GM21528 (cell line): Measurements from ENCODE around the gene TRIM67.
"Not testable (repeated sequence)": the region's sequence is repeated elsewhere in the genome, so short reads cannot be mapped to it uniquely, and the experiment has no call there.

Source experiments
- ATAC-seq: cut with Tn5 transposase; IDR thresholded peaks from one replicate; pipeline ENCODE4 v1.9.1; 2021; ENCODE audit warnings: mild to moderate bottlenecking, moderate library complexity; ENCODE audit not compliant: unreplicated experiment, low FRiP score

TRIM67 gene

GRCh38 chr1:231155808-231156207, 6.0 kb upstream of the TRIM67 start:
- no peak for ATAC-seq

- ATAC-seq: no peak
Measured at GRCh38 chr1:231157311-231157710, 4.5 kb upstream of the TRIM67 start.

- ATAC-seq: not testable (repeated sequence)
Measured at GRCh38 chr1:231158141-231158540, 3.7 kb upstream of the TRIM67 start.

GRCh38 chr1:231159202-231159962, 2.5 kb upstream of the TRIM67 start:
- no peak for ATAC-seq

- ATAC-seq: no peak
Measured at GRCh38 chr1:231159963-231160761, 1.7 kb upstream of the TRIM67 start.

DNA sequence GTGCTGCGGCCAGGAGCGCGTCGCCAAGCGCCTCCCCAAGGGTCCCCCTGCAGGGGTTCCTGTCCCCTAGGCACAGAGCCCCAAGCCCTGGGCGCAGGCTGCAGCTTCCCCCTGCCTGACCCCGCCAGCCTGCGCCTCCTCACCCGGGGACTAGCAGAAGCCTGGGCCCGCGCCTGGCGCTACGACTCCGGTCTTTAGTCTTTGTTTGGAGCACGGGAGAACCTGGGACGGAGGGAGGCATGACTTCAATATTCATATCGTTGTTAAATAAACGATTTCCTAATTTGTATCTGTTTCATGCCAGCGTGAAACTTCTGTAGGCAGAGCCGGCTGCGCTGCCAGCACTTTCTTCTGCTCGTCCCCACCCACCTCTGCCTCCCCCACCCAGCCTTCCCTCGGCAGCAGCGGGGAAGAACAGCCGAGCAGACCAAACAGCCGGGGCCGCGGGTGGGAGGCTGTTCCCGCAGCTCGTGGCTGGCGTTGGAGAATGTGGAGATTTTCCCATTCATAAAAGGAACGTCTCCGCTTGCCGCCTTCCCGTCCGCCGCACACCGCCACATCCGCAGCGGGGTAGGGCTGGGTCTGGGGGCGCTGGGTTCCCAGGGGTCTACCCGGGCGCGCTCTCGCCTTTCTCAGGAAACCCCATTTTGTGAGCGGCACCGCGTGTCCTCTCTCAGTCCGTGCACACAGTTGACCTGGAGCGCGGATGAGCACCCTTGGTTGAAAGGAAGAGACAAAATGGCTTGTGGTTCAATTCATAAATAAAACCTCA, 777 bp upstream of the TRIM67 start:
- no peak for ATAC-seq

DNA sequence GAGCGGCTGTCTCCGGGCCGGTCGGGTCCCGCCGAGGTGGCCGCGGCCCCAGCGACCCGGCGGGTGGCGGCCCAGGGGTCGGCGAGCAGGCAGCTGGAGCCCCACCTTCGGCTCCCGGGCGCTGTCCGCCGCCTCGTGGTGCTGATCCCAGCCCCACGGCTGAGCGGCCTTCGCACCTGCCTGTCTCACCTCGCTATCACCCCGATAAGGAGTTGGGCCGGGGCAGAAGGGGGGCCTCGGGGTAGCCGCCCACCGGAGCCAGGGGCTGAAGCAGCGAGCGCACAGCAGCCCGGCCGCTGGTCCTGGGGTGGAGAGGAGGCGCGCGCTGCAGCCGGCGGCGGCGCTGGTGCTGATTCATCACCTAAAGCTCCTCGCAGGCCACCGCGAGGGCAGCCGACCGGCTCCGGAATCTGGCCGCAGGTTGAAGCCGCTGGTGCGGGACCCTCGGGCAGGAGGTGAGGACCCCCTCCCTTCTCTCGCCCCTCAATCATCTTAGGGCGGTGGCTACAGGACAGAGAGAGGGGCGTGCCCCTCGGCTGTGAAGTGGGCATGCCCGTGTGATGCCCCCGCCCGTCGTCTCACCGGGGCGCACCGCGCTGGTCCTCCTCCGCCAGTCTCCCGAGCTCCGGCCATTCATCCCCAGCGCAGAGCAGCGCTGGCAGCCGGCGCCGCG, 575 bp downstream of the TRIM67 start:
- ATAC-seq: no peak

DNA sequence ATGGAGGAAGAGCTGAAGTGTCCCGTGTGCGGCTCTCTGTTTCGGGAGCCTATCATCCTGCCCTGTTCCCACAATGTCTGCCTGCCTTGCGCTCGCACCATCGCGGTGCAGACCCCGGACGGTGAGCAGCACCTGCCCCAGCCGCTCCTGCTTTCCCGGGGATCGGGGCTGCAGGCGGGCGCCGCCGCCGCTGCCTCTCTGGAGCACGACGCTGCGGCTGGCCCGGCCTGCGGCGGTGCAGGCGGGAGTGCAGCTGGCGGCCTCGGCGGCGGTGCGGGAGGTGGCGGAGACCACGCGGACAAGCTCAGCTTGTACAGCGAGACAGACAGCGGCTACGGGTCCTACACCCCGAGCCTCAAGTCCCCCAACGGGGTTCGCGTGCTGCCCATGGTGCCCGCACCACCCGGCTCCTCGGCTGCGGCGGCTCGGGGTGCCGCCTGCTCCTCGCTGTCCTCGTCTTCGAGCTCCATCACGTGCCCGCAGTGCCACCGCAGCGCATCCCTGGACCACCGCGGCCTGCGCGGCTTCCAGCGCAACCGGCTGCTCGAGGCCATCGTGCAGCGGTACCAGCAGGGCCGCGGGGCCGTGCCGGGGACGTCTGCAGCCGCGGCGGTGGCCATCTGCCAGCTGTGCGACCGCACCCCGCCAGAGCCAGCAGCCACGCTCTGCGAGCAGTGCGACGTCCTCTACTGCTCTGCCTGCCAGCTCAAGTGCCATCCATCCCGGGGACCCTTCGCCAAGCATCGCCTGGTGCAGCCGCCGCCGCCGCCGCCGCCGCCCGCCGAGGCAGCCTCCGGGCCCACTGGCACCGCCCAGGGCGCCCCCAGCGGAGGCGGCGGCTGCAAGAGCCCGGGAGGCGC, 1.3 kb downstream of the TRIM67 start:
- ATAC-seq: no peak

GRCh38 chr1:231163830-231164427, 2.1 kb downstream of the TRIM67 start:
- no peak for ATAC-seq

DNA sequence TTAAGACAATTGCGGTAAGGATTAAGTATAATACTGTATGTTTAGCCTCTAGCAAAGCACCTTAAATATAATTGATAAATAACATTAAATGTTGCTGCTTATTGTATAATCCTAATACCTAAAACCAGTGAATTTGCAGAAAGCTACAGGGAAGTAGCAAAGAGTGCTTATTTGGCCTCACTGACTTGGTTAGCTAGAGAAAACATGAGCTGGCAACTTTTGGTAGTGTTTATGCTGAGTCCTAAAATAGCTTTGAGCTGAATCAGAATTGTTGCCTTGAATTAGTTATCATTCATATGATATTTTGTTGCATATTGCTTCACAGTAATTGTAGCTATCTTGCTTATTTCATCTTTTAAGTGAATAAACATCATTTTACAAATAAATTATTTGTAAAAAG, 3.5 kb downstream of the TRIM67 start:
- ATAC-seq: no peak

GRCh38 chr1:231166398-231166797, 4.5 kb downstream of the TRIM67 start:
- ATAC-seq: no peak

- ATAC-seq: no peak
Measured at GRCh38 chr1:231170875-231171274, 9.0 kb downstream of the TRIM67 start.

- ATAC-seq: no peak
Measured at GRCh38 chr1:231171623-231172197, 9.9 kb downstream of the TRIM67 start.

DNA sequence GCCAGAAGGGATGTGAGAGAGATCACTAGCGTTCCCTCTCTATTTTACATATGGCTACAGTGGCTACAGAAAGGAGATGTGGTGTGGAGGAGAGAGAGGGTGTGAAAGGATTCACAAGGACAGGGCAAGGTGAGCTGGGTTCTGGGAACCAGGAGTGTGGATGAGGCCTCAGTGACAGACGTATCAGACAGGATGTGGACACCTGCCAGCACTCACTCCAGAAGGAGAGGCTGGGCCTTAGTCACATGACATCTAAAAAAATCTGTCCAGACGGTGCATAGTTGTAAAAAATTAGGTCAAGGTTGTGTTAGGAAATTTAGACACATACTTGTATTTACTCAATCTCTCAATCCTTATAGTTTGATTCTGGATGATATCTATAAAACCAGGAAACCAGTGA, 10.6 kb downstream of the TRIM67 start:
- no peak for ATAC-seq

GRCh38 chr1:231176421-231176820, 14.6 kb downstream of the TRIM67 start:
- ATAC-seq: no peak

DNA sequence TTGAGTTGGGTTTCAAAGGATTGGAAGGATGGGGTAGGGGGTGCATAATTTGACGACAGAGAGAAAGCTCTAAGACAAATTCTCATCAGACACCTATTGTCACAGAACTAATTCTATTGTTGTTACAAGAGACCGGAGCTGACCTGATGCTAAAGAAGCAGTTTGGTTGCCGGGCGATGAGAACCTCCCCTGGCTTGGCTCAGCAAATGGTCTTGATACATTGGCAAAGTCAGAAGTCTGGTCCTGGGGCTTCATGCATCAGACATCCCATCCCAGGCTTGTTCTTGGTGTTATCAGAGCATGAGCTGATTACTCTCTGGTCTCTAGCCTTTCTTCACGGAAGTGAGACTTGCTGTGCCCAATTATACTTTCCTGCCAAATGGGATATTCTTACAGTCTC, 15.4 kb downstream of the TRIM67 start:
- no peak for ATAC-seq

GRCh38 chr1:231177936-231178335, 16.1 kb downstream of the TRIM67 start:
- no peak for ATAC-seq

- ATAC-seq: no peak
Measured at GRCh38 chr1:231178970-231179369, 17.1 kb downstream of the TRIM67 start.

DNA sequence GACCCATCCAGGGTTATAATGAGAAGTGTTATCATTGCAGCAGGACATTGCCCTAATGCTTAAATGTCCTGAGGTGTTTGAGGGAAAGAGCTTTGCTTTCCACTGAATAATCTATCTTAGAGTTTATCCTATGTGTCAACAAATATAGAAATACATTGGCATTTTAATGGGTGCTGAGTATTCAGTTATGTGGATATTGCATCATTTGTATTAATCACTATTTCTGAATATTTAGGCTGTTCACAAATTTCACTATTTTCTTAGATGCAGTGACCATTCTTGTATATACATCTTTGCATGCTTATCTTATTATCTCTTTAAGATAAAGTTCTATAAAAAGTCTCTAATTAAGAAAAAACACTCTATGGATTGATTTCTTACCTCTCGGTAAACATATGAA, 18.2 kb downstream of the TRIM67 start:
- ATAC-seq: no peak
